Loucy (cell line): ENCODE measurements around the gene TBC1D2B.
A peak's percentile ranks its signal among the peaks of the same experiment; 100 is the strongest.

ENCODE experiments used
- H2AFZ ChIP-seq: fragments of 200-600 bp; sonication (generic); 2 replicates; pipeline ENCODE4 v1.6.0; 2016; ENCODE audit warnings: antibody characterized with exemption, mild to moderate bottlenecking, low read length, moderate library complexity
- H3F3A ChIP-seq: fragments of 200-600 bp; 2 replicates; pipeline ENCODE4 v1.6.0; 2016; ENCODE audit warnings: antibody characterized with exemption, low read depth, mild to moderate bottlenecking
- H3K27me3 ChIP-seq: fragments of 200-600 bp; sonication (generic); 2 replicates; pipeline ENCODE4 v1.6.1; 2014; ENCODE audit warnings: low read length, mild to moderate bottlenecking; ENCODE audit not compliant: insufficient read depth, poor library complexity, severe bottlenecking
- H3K36me3 ChIP-seq: fragments of 200-600 bp; sonication (generic); 2 replicates; pipeline ENCODE4 v1.6.1; 2016; ENCODE audit warnings: low read length; ENCODE audit not compliant: insufficient read depth
- H3K4me1 ChIP-seq: fragments of 200-600 bp; sonication (generic); 2 replicates; pipeline ENCODE4 v1.5.1; 2014; ENCODE audit warnings: low read length, mild to moderate bottlenecking; ENCODE audit not compliant: insufficient read depth, poor library complexity, severe bottlenecking
- H3K4me2 ChIP-seq: fragments of 200-600 bp; sonication (generic); 2 replicates; pipeline ENCODE4 v1.6.0; 2014; ENCODE audit warnings: antibody characterized with exemption, low read length, low read depth, mild to moderate bottlenecking; ENCODE audit not compliant: poor library complexity, severe bottlenecking
- H3K4me3 ChIP-seq: fragments of 200-600 bp; sonication (generic); 2 replicates; pipeline ENCODE4 v1.5.1; 2014; ENCODE audit warnings: low read length, mild to moderate bottlenecking, mixed read lengths; ENCODE audit not compliant: poor library complexity, severe bottlenecking
- H3K79me2 ChIP-seq: fragments of 200-600 bp; sonication (generic); 2 replicates; pipeline ENCODE4 v1.6.1; 2014; ENCODE audit warnings: low read length; ENCODE audit not compliant: insufficient read depth
- H3K9ac ChIP-seq: fragments of 200-600 bp; sonication (generic); 2 replicates; pipeline ENCODE4 v1.6.0; 2014; ENCODE audit warnings: mild to moderate bottlenecking, low read depth, low read length, moderate library complexity; ENCODE audit not compliant: poor library complexity, severe bottlenecking
- H3K9me2 ChIP-seq: fragments of 200-600 bp; sonication (generic); replicated peaks from 2 replicates; pipeline ENCODE4 v1.6.1; 2016; ENCODE audit warnings: low read depth, low read length, mixed read lengths
- H3K9me3 ChIP-seq: fragments of 200-600 bp; sonication (generic); 2 replicates; pipeline ENCODE4 v1.6.1; 2014; ENCODE audit warnings: mild to moderate bottlenecking, antibody characterized with exemption, low read length, low read depth; ENCODE audit not compliant: insufficient read depth
- H4K20me1 ChIP-seq: fragments of 200-600 bp; sonication (generic); 2 replicates; pipeline ENCODE4 v1.6.0; 2014; ENCODE audit warnings: antibody characterized with exemption, low read length, mild to moderate bottlenecking; ENCODE audit not compliant: insufficient read depth, poor library complexity, severe bottlenecking
- CTCF ChIP-seq: fragments of 200-600 bp; sonication (generic); conservative IDR thresholded peaks from 2 replicates; pipeline ENCODE4 v1.5.1; 2014; ENCODE audit warnings: mild to moderate bottlenecking, antibody characterized with exemption, low read length
- EZH2phosphoT487 ChIP-seq: fragments of 200-600 bp; IDR thresholded peaks from 2 replicates; pipeline ENCODE4 v1.6.1; 2018; ENCODE audit warnings: antibody characterized with exemption, mild to moderate bottlenecking, moderate library complexity, borderline replicate concordance

TBC1D2B gene

GRCh38 chr15:78087951-78088772 is 10.7 kb upstream of the TBC1D2B start:
- Histone ChIP-seq H3K4me3 (no peak overlapping the region), H3K4me2 (no peak overlapping the region), H3F3A (no peaks in the 10 kb centered on the region), H3K9ac (no peak overlapping the region), H2AFZ (no peak overlapping the region), H3K79me2 (no peaks in the 10 kb centered on the region), H3K27me3 (no peaks in the 10 kb centered on the region), H3K9me2 (no peaks in the 10 kb centered on the region), H3K9me3 (no peaks in the 10 kb centered on the region), H4K20me1 (no peaks in the 10 kb centered on the region), H3K36me3 (no peaks in the 10 kb centered on the region), H3K4me1 (peaks cover 31% of the 10 kb centered on the region)
- no peak for TF ChIP-seq CTCF
- TF ChIP-seq EZH2phosphoT487: no peak

DNA sequence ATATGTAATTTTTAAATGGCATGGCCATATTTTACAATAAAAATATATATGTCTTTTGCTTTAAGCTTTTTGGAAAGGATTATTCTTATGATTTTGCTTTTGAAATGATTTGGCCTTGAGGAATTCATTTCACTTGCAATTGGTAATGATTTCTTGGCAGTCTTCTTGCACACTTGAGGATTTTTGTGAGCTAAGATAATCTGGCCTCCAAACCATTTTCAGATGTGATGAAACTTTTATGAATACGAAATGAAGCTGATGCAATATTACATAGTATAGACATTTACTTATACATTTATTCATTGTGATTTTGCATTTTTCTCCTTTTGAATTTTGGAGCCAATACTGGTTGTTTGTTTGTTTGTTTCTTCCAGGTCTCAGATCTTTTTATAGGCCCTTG is 8.4 kb upstream of the TBC1D2B start:
- H3F3A ChIP-seq: no peaks in the 10 kb centered on the region
- no peak overlapping the region for H3K4me2 ChIP-seq
- H4K20me1 ChIP-seq: no peaks in the 10 kb centered on the region
- H3K9me3 ChIP-seq: no peaks in the 10 kb centered on the region
- TF ChIP-seq EZH2phosphoT487: no peak
- TF ChIP-seq CTCF: no peak
- no peaks in the 10 kb centered on the region for H3K9me2 ChIP-seq
- H3K79me2 ChIP-seq: no peaks in the 10 kb centered on the region
- no peaks in the 10 kb centered on the region for H3K36me3 ChIP-seq
- H2AFZ ChIP-seq: no peak overlapping the region
- no peaks in the 10 kb centered on the region for H3K27me3 ChIP-seq
- peaks cover 19% of the 10 kb centered on the region for H3K4me1 ChIP-seq
- no peak overlapping the region for H3K4me3 ChIP-seq
- H3K9ac ChIP-seq: no peak overlapping the region

DNA sequence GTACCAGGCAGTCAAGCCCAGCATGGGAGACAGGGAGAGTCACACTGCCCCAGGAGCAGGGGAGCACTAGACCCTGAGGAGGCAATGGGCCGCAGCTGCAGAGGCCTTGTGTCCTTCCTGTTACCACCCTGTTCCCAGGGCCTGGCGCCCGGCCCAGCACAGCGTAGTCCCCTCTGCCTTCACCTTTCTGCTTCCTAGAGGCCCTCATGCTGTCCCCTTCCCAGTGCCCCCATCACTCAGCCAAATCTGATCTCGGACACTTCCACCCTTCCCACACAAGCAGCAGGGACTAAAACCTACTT is 6.9 kb upstream of the TBC1D2B start:
- H4K20me1 ChIP-seq: no peaks in the 10 kb centered on the region
- no peak overlapping the region for H2AFZ ChIP-seq
- TF ChIP-seq EZH2phosphoT487 (no peak), CTCF (no peak)
- no peaks in the 10 kb centered on the region for H3K79me2 ChIP-seq
- H3K4me2 ChIP-seq: peak overlapping the region; percentile 47
- no peaks in the 10 kb centered on the region for H3K36me3 ChIP-seq
- no peaks in the 10 kb centered on the region for H3F3A ChIP-seq
- no peaks in the 10 kb centered on the region for H3K27me3 ChIP-seq
- H3K4me1 ChIP-seq: peaks cover 19% of the 10 kb centered on the region
- H3K9ac ChIP-seq: peak overlapping the region; percentile 55
- H3K4me3 ChIP-seq: peak overlapping the region; percentile 1
- H3K9me2 ChIP-seq: no peaks in the 10 kb centered on the region
- H3K9me3 ChIP-seq: no peaks in the 10 kb centered on the region
